ENCODE data around the gene OR1F1.

The OR1F1 gene

GRCh38 chr16:3212006-3212405 is 24.0 kb downstream of the OR1F1 start:
- no peak for DNase-seq (ENCODE audit: extremely low spot score)
- ChIA-PET POLR2A (no interaction called here), CTCF (interaction anchor here (0.7 kb wide), 1 partner anchor 21 kb away, joined by 3 read pairs; no protein-coding TSS in a partner anchor)
- TF ChIP-seq CTCF (IDR thresholded peaks at IDR 0.05; ENCODE audit: control extremely low read depth, extremely low read depth, low read depth, missing control alignments): no peak

GRCh38 chr16:3212567-3212966 is 24.6 kb downstream of the OR1F1 start:
- DNase-seq (ENCODE audit: extremely low spot score): no peak
- POLR2A ChIA-PET: no interaction called here
- CTCF ChIA-PET: no interaction called here
- TF ChIP-seq CTCF (IDR thresholded peaks at IDR 0.05; ENCODE audit: control extremely low read depth, extremely low read depth, low read depth, missing control alignments): no peak

GRCh38 chr16:3214904-3215600 is 27.0 kb downstream of the OR1F1 start:
- no peak for DNase-seq (ENCODE audit: extremely low spot score)
- no peak for TF ChIP-seq CTCF (IDR thresholded peaks at IDR 0.05; ENCODE audit: control extremely low read depth, extremely low read depth, low read depth, missing control alignments)
- ChIA-PET CTCF (no interaction called here), POLR2A (no interaction called here)

GRCh38 chr16:3215601-3216262 is 27.7 kb downstream of the OR1F1 start:
- CTCF ChIA-PET: interaction anchor here (1.1 kb wide), 1 partner anchor 17 kb away, joined by 3 read pairs; no protein-coding TSS in a partner anchor
- POLR2A ChIA-PET: no interaction called here
- TF ChIP-seq CTCF (IDR thresholded peaks at IDR 0.05; ENCODE audit: control extremely low read depth, extremely low read depth, low read depth, missing control alignments): no peak
- no peak for DNase-seq (ENCODE audit: extremely low spot score)

GRCh38 chr16:3216263-3216640 is 28.2 kb downstream of the OR1F1 start:
- ChIA-PET POLR2A (no interaction called here), CTCF (interaction anchor here (1.1 kb wide), 1 partner anchor 18 kb away, joined by 3 read pairs; no protein-coding TSS in a partner anchor)
- no peak for TF ChIP-seq CTCF (IDR thresholded peaks at IDR 0.05; ENCODE audit: control extremely low read depth, extremely low read depth, low read depth, missing control alignments)
- no peak for DNase-seq (ENCODE audit: extremely low spot score)

- TF ChIP-seq CTCF (IDR thresholded peaks at IDR 0.05; ENCODE audit: control extremely low read depth, extremely low read depth, low read depth, missing control alignments): no peak
- CTCF ChIA-PET: no interaction called here
- POLR2A ChIA-PET: no interaction called here
- no peak for DNase-seq (ENCODE audit: extremely low spot score)
Observed at GRCh38 chr16:3220839-3221238, 32.8 kb downstream of the OR1F1 start.
